ENCODE data around the gene SFXN4.
"Not testable (repeated sequence)": the region's sequence is repeated elsewhere in the genome, so short reads cannot be mapped to it uniquely, and the experiment has no call there.

GRCh38 chr10:119180850-119181400 is 15.4 kb upstream of the SFXN4 start:
- not testable (repeated sequence) for TF ChIP-seq ZNF121 (CRISPR knock-in tag; IDR thresholded peaks at IDR 0.05); CBFB (CRISPR knock-in tag; IDR thresholded peaks at IDR 0.05; ENCODE audit: low read depth); CTCF (IDR thresholded peaks at IDR 0.05); MAX (CRISPR knock-in tag; IDR thresholded peaks at IDR 0.05); ATF1 (CRISPR knock-in tag; IDR thresholded peaks at IDR 0.05); ATF6 (CRISPR knock-in tag; IDR thresholded peaks at IDR 0.05); ZNF423 (CRISPR knock-in tag; IDR thresholded peaks at IDR 0.05); PRDM15 (CRISPR knock-in tag; IDR thresholded peaks at IDR 0.05)
